KMS-11 (cell line): ENCODE data around the gene PLA2G15.

Experiments used
- H2AFZ ChIP-seq: fragments of 200-600 bp; sonication (generic); 2 replicates; pipeline ENCODE4 v1.6.1; 2016; ENCODE audit warnings: antibody characterized with exemption, mixed run types, low read depth
- H3K27ac ChIP-seq: fragments of 200-600 bp; sonication (generic); 2 replicates; pipeline ENCODE4 v1.6.1; 2016; ENCODE audit warnings: mild to moderate bottlenecking, mixed run types
- H3K27me3 ChIP-seq: fragments of 200-600 bp; sonication (generic); 2 replicates; pipeline ENCODE4 v1.6.1; 2017; ENCODE audit warnings: mild to moderate bottlenecking, low read depth, mixed run types, moderate library complexity; ENCODE audit not compliant: insufficient read depth
- H3K36me3 ChIP-seq: fragments of 200-600 bp; sonication (generic); 2 replicates; pipeline ENCODE4 v1.6.1; 2017; ENCODE audit warnings: mild to moderate bottlenecking, mixed run types; ENCODE audit not compliant: insufficient read depth
- H3K4me1 ChIP-seq: fragments of 200-600 bp; sonication (generic); 2 replicates; pipeline ENCODE4 v1.6.1; 2016; ENCODE audit warnings: mild to moderate bottlenecking, low read depth, mixed run types; ENCODE audit not compliant: poor library complexity, severe bottlenecking
- H3K4me2 ChIP-seq: fragments of 200-600 bp; sonication (generic); 2 replicates; pipeline ENCODE4 v1.7.0; 2016; ENCODE audit warnings: mild to moderate bottlenecking, mixed run types
- H3K4me3 ChIP-seq: fragments of 200-600 bp; sonication (generic); IDR thresholded peaks from 2 replicates; pipeline ENCODE4 v1.6.1; 2017; ENCODE audit warnings: low read depth, low read length, mixed read lengths; ENCODE audit not compliant: insufficient read depth
- H3K79me2 ChIP-seq: fragments of 200-600 bp; sonication (generic); 2 replicates; pipeline ENCODE4 v1.6.1; 2016; ENCODE audit warnings: low read depth, mixed run types; ENCODE audit not compliant: insufficient read depth
- H3K9ac ChIP-seq: fragments of 200-600 bp; sonication (generic); 2 replicates; pipeline ENCODE4 v1.6.1; 2016; ENCODE audit warnings: mild to moderate bottlenecking, mixed run types
- H4K20me1 ChIP-seq: fragments of 200-600 bp; sonication (generic); 2 replicates; pipeline ENCODE4 v1.6.1; 2016; ENCODE audit warnings: mild to moderate bottlenecking, mixed run types; ENCODE audit not compliant: insufficient read depth
- CTCF ChIP-seq: fragments of 200-600 bp; sonication (generic); conservative IDR thresholded peaks from 2 replicates; pipeline ENCODE4 v1.6.1; 2017; ENCODE audit warnings: low read depth, mild to moderate bottlenecking, antibody characterized with exemption, low read length, moderate library complexity, mixed read lengths

Gene PLA2G15

GRCh38 chr16:68282064-68282452 lies 36.9 kb downstream of the PLA2G15 start:
- Histone ChIP-seq H2AFZ (no peak overlapping the region), H4K20me1 (peaks cover 4% of the 10 kb centered on the region; the same call in 1 of the 2 replicates), H3K4me2 (no peak overlapping the region; the same call in 1 of the 2 replicates), H3K27ac (no peak overlapping the region), H3K36me3 (no peaks in the 10 kb centered on the region; the same call in 1 of the 2 replicates), H3K4me3 (no peak overlapping the region), H3K9ac (no peak overlapping the region), H3K27me3 (no peaks in the 10 kb centered on the region), H3K4me1 (peaks cover 59% of the 10 kb centered on the region), H3K79me2 (peaks cover 26% of the 10 kb centered on the region; the same call in 1 of the 2 replicates)
- no peak for TF ChIP-seq CTCF

GRCh38 chr16:68283346-68283745 lies 38.2 kb downstream of the PLA2G15 start:
- Histone ChIP-seq H2AFZ (no peak overlapping the region), H3K4me1 (peaks cover 63% of the 10 kb centered on the region), H3K27me3 (no peaks in the 10 kb centered on the region), H3K27ac (peak overlapping the region; percentile 10; the same call in 1 of the 2 replicates), H3K4me3 (no peak overlapping the region), H4K20me1 (peaks cover 4% of the 10 kb centered on the region; the same call in 1 of the 2 replicates), H3K79me2 (peaks cover 26% of the 10 kb centered on the region; the same call in 1 of the 2 replicates), H3K9ac (no peak overlapping the region), H3K4me2 (peak overlapping the region; percentile 64; the same call in 1 of the 2 replicates), H3K36me3 (no peaks in the 10 kb centered on the region; the same call in 1 of the 2 replicates)
- TF ChIP-seq CTCF: no peak

GRCh38 chr16:68283801-68284598 lies 38.8 kb downstream of the PLA2G15 start:
- TF ChIP-seq CTCF: no peak
- Histone ChIP-seq H3K4me1 (peaks cover 63% of the 10 kb centered on the region), H3K27ac (peak overlapping the region; percentile 10; the same call in 1 of the 2 replicates), H3K27me3 (no peaks in the 10 kb centered on the region), H3K9ac (no peak overlapping the region), H4K20me1 (peaks cover 4% of the 10 kb centered on the region; the same call in 1 of the 2 replicates), H3K36me3 (no peaks in the 10 kb centered on the region; the same call in 1 of the 2 replicates), H3K4me2 (peak overlapping the region; percentile 64; the same call in 1 of the 2 replicates), H3K4me3 (no peak overlapping the region), H3K79me2 (peaks cover 26% of the 10 kb centered on the region; the same call in 1 of the 2 replicates), H2AFZ (no peak overlapping the region)

- H3K9ac ChIP-seq: no peak overlapping the region
- H4K20me1 ChIP-seq: peaks cover 4% of the 10 kb centered on the region; the same call in 1 of the 2 replicates
- peak overlapping the region; percentile 19; the same call in 1 of the 2 replicates for H3K27ac ChIP-seq
- peaks cover 63% of the 10 kb centered on the region for H3K4me1 ChIP-seq
- H3K4me2 ChIP-seq: peak overlapping the region; percentile 64; the same call in 1 of the 2 replicates
- TF ChIP-seq CTCF: no peak
- H3K79me2 ChIP-seq: peaks cover 18% of the 10 kb centered on the region; the same call in 1 of the 2 replicates
- no peaks in the 10 kb centered on the region; the same call in 1 of the 2 replicates for H3K36me3 ChIP-seq
- no peaks in the 10 kb centered on the region for H3K27me3 ChIP-seq
- H2AFZ ChIP-seq: no peak overlapping the region
- no peak overlapping the region for H3K4me3 ChIP-seq
Measured at GRCh38 chr16:68284847-68285246, 39.7 kb downstream of the PLA2G15 start.
